Fibroblast of skin of right biceps (primary cell): Measurements from ENCODE around the gene SLA2.

Experiments
- DNase-seq: peaks from one replicate; pipeline ENCODE4 v3.0.0-alpha.2; 2013

SLA2 gene

DNA sequence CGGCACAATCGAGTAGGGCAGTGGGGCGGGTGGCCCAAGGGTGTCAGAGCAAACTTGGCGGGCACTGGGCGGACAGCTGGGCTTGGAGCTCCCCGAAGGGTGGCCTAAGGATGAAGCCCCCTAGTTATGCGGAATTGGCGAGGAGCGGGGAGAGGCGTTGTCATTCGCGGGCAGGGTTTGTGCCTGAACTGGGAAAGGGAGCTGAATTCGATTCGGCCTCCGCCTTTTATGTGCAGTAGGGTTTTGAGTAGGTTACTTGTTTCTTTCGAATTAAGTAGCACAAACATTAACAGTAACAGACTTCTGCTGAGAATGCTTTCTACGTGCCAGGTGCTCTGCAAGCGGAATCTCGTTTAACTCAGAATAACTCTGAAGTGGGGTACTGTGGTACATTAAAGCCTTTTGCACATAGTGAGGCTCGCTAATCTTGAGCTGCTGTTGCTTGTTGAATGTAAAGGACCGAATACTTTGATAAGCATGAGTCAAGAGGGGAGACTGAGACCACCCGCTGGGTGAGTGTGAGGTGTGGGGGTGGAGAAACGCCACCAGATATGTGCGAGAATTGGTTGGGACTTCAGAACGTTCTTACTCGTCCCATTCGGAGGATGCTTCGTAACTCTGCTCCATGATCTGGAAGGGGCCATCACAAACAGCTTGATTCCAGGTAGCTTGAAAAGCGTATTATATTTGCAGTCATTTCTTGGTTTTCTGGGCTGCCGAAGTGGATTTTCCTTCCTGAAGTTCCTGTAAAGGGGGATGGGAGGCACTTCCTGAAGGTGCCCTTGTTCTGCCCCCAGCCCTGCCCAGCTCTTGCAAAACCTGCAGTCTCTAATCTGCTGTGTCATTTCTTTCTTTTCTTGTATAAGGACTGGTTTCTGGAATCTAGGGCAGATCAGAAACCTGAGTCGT lies 39.6 kb downstream of the SLA2 start:
- no peak for DNase-seq

DNA sequence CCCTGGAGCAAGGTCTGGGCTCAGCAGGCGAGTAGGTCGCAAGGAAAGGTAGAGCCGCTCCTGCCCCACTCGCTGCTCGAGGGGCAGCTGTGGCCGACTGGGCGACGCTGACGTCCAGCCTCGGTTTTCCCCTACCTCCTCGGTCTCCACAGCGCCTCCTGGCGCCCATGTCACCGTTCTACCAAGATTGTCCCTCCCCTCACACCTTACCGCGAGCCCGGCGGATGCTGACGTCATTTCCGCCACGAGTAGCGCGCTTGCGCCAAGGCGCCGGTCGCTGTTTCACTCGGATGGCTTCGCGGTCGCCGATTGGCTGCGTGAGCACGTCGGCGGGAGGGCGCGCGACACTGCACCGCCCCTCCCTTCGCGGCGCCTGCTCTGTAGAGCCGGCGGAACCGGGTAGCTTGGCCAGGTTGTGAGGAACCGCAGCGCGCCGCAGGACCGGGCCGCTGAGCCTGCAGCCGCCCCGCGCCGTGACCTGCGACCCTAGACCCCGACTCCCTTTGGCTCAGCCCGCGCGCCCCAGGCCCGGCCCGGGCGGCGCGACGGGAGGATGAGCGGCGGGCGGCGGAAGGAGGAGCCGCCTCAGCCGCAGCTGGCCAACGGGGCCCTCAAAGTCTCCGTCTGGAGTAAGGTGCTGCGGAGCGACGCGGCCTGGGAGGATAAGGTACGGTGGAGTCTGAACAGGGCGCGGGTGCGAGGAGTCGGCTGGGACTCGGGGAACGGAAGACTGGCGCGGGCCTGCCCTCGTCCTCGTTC lies 40.4 kb downstream of the SLA2 start, which contains the start of gene RAB5IF:
RAB5IF (plus strand) TSS at position 381 of the 759 bp plus-strand sequence; CDS start at position 554, 173 bp downstream.
- DNase-seq: peak; percentile 98

DNA sequence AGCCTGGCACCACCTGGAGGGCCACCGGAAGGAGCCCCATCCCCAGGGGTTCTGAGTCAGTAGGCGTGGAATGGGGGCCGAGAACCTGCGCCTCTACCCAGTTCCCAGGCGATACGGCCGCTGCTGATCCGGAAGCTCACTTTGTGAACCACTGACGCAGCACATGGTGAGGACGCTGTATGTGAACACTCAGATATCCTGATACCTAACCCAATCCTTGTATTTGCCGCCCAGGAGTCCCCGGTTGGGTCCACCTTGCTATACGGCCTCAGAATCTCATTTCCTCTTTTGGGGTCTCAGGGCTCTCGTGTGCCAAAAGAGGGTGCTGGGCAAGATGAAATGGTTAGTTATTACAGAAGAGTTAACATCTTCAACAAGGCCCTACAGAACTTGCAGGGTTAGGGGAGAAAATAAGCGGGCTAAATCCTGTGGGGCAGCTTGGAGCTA lies 41.0 kb downstream of the SLA2 start:
- DNase-seq: peak; percentile 6

DNA sequence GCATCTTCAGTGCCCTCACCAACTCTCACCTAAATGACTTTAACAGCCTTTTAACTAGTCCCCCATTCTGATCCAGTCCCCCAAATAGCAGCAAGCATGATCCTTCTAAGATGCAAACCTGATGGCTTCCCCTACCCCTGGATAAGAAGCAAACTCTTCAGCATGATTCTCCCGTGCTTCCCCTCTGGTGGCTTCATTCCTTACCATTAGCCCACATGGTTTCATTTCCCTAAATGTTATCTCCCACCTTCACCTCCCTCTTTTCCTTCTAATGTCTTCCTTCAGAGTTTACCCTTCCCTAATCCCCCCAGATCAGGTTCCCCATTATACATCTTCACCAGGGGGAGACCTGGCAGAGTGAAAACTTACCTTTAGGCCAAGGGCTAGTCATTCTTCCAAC lies 44.5 kb downstream of the SLA2 start:
- no peak for DNase-seq

DNA sequence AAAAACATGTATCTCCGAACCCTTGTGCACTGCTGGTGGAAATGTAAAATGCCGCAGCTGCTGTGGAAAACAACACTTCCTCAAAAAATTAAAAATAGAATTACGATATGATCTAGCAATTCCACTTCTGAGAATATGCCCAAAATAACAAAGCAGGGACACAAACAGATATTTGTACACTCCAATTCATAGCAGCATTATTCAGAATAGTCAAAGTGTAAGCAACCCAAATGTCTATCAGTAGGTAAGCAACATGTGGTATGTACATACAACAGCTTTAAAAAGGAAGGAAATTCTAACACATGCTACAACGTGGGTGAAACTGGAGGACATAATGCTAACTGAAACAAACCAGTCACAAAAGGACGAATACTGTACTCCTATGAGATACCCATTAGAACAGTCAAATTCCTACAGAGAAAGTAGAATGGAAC lies 46.1 kb downstream of the SLA2 start:
- DNase-seq: no peak

DNA sequence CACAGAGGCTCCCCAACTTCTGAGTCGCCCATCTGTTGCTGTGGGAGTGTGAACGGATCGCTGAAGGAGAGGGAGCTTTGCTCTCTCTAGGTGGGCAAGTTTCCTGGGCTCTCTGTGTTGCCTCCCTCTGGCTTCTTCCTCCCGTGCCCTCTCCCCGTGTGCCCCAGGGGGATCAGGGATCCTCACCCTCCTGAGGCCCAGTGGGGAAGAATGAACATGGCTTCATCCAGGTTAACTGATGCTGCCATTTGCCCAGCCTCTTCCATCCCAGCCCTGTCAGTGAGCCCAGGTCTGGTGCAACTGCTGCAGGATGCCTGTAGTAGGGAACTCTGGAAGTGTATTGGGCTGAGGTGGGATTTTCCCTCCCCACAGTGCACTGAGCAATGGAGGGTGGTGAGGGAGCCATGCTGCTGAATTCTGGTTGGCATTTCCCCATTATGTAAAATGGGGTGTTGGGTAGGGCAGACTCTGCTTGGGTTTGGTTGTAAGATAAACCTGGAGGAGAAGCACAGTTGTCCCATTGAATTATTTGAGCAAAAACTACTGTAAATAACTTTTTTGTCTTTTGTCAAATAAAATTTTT lies 52.6 kb downstream of the SLA2 start:
- no peak for DNase-seq

DNA sequence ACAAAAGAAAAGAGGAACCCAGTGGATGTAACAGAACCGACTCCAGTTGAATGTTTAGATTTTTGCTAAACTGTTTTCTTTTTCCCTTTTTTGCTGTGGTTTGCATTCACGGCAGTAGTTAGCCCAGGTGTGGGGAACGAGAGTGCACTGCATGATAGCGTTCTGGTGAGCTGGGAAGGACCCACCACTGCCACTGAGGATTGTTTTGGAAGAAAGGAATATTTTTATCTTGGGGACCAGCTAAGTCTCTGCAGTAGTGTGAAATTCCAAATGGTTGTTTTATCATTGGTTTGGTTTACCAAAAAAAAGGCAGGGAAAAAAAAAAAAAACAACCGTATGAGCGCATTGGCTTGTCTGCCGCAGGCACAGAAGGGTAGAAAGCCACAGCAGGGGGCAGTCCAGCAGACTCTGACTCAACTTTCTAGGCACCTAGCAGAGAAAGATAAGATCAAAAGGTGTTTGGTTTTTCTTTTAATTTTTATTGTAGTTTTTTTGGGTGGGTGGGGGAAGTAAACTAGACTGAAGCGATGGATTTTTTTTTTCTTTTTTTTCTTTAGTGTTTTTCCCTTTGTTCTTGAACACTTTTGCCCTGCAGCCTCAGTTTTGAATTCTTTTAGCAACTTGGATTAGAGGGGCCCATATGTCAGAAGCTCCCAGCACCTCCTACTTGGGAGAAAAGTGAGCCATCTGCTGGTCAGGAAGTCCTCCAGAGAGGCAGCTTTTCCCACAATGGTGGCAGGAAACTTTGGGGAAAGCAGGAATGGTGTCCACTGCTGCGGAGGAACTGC lies 53.9 kb downstream of the SLA2 start:
- peak; percentile 50 for DNase-seq

DNA sequence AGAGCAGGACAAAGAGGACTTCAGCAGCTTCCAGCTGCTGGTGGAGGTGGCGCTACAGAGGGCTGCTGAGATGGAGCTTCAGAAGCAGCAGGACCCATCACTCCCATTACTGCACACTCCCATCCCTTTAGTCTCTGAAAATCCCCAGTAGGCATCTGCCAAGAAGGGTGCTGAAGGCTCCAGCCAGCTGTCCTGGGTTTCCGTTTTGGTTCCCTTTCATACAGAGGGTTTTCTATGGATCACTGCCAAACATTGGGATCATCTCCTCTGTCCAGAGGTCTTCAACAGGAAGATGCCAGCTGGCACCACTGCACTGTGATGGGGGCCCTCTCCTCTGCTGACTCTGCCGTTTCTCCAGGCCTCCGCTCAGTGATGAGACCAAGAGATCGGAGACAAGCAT lies 54.7 kb downstream of the SLA2 start:
- no peak for DNase-seq

DNA sequence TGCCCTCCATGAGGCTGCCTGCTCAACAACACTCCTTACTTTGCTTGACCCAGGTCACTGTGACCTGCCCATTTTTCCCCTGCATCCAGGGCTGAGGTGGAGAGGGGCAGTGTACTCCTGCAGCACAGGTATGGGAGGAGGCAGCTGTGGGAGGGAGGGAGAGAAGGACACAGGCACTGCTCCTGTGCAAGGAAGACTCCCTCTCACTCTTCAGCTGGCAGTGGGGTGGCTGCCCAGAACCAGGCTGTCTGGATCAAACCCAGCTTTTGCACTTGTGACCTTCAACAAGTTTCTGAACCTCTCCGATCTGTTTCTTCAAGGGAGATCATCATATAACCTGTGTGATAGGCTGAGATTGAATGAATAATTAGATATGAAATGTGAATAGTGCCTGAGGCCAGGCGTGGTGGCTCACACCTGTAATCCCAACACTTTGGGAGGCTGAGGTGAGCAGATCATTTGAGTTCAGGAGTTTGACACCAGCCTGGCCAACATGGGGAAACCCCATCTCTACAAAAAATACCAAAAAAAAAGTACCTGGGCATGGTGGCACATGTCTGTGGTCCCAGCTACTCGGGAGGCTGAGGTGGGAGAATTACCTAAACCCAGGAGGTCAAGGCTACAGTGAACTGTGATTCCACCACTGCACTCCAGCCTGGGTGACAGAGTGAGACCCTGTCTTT lies 58.5 kb downstream of the SLA2 start:
- no peak for DNase-seq

DNA sequence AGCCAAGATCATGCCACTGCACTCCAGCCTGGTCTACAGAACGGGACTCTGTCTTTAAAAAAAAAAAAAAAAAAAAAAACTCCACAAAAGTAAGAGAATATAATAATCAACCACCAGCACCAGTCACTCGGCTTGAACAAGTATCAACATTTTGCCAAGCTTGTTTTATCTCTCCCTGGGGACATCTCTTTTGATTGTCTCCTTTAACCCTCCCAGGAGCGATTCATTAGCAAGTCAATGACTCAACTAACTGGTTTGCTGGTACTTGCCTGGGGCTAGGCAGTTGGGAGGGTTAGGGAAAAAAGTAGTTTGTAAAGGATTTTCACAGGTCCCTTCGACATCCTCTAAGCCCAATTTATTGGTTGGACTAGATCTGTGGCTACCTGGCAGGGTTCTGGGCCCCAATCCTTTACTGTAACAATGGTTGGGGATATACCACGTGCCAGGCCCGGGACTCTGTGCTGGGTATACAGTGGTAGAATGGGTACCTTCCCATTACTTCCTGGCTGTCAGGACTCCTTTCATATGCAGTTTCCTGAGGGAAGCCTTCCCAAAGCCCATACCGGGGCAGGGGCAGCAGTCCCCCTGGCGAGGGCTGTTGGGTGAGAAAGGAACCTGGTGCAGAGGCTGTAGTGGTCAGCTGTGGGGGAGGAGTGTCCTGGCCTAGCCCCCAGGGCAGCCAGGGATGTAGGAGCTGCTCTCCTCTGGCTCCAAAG lies 60.4 kb downstream of the SLA2 start:
- peak; percentile 75 for DNase-seq

DNA sequence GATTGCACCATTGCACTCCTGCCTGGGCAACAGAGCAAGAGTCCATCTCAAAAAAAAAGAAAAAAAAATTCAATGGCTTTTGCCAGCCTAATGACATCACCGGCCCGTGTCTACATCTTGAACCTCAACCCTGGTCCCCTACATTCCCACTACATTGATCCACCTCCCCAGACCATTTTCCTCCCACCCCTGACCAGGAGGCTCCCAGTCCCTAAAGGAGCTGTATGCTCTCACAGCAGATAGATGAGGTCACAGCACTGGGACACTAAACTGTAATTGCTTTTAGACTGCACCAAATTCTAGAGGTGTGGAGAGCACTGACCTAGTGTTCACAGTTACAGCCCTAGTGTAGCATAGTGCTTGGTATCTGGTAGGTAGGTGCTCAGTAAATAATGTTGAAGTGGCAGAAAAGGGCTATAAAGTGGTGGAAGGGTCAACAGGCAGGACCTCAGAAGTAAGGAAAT lies 61.9 kb downstream of the SLA2 start:
- no peak for DNase-seq

DNA sequence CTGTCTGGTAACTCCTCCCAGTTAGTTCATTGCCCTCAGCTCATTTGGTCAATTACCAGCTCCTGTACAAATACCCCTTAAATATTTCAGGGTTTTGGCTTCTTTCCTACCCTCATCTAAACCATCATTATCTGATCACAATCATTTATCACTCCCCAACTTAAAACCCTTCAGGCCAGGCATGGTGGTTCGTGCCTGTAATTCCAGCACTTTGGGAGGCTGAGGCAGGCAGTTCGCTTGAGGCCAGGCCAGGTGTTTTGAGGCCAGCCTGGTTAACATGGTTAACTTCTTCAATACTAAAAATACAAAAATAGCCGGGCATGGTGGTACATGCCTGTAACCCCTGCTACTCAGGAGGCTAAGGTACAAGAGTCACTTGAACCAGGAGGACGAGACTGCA lies 63.2 kb downstream of the SLA2 start:
- no peak for DNase-seq

DNA sequence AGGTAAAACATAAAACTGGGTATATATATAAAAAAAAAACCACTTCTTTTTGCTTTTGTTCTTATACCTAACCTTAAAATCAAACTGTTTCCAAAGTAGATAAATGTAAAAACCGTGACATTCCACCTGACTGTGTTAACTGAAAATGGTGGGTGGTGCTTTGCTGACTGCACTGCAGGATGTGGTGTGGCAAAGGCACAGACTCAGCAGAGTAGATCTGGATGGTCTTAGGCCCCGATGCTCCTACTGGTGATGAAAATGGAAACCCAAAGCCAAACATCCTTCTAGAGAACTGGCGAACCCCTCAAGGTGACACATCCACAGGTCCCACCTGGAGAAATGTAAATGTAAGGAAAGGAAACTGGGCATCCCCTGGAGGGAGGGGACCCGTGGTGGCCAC lies 63.7 kb downstream of the SLA2 start:
- DNase-seq: no peak

DNA sequence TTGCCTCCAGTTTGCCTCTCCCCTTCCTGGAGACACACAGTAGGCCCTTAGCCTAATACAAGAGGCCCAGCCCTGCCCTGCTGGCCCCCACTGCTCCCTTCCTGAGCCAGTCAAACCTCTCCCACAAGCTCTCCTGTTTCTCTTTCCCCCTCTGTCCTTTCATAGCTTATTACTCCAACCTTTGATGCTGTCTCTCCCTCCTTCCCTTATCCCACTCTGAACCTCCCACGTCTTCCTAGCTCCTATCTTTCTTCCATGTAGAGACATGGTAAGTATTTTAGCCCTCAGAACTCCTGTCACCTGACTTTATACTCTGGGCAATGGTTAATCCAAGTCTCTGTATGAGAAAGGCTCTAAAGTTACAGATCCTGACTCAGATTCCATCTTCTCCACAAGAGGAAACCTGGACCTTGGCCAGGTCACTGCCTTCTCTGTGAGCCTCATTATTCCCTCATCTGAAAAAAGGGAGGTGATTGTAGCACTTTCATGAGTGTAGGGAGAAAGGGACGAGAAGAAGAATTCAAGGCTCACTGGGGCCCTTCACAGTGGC lies 65.9 kb downstream of the SLA2 start:
- DNase-seq: peak; percentile 16

DNA sequence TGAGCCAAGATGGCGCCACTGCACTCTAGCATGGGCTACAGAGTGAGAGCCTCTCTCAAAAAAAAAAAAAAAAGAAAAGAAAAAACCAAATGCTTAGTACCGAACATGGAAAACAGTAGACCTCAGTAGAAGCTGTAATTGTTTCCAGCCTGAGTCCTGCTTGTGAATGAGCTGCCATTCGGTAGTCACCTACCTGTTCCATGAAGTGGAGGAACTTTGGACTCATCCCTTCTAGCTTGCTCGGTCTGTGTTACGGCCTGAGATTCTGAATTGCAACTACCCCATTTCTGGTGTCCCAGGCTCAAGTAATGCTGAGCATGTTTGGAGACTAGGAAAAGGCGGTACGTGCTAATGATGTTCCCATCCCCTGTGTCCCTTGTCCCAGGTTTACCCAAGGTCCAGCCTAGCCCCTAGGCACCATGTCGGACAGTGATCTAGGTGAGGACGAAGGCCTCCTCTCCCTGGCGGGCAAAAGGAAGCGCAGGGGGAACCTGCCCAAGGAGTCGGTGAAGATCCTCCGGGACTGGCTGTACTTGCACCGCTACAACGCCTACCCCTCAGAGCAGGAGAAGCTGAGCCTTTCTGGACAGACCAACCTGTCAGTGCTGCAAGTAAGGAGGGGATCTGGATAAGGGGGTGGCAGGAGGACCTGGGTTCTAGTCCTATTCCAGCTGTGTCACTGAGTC lies 67.5 kb downstream of the SLA2 start:
- no peak for DNase-seq

DNA sequence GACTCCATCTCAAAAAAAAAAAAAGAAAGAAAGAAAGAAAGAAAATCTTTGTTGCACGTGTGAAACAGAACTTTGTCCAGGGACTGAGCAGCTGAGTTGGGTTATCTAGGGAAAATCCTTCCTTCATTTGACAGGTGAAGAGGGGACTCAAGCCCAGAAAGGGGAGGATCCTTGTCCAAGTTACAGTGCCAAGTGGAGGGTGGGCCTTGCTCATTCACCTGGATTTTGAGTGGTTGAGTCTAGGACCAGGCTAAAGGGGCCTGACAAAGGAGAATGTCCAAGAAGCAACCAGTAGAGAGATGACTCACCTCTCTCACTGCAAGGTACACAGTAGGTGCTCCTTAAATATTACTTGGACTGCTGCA lies 69.9 kb downstream of the SLA2 start:
- DNase-seq: no peak

DNA sequence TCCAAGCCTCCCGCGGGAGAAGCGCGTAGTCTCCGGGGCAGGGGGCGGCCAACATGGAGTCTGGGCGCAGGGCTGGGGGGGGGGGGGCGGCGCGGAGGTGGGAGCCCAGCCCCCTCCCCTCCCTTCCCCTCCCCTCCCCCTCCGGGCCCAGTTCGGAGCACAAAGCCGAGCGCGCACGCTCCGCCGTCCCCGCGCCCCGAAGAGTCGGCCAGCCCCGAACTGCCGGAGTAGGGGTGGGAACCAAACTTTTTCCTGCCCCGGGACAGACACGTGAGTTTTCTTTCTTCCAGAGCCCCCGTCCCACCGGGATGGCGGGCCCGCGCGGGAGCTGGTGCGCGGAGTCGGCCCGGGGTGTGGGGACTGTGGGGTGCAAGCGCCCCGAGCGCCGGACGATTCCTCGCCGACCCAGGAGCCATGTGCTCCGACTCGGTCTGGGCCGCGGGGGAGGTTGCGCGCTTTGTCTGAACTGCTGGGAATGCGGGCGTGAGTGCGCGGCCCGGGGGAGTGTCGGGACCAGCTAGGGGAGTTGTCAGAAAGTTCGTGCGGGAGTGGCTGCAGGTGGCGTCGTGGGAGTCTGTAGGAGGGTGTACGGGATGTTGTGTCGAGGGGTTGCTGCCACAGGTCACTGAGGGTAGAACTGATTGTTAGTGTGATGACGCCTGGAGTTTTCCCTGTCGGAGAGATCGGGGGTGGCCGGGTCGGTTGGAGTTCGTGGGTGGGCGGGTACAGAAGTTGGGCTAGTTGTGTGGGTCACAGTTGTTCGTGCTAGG lies 71.4 kb downstream of the SLA2 start:
- peak; percentile 43 for DNase-seq

DNA sequence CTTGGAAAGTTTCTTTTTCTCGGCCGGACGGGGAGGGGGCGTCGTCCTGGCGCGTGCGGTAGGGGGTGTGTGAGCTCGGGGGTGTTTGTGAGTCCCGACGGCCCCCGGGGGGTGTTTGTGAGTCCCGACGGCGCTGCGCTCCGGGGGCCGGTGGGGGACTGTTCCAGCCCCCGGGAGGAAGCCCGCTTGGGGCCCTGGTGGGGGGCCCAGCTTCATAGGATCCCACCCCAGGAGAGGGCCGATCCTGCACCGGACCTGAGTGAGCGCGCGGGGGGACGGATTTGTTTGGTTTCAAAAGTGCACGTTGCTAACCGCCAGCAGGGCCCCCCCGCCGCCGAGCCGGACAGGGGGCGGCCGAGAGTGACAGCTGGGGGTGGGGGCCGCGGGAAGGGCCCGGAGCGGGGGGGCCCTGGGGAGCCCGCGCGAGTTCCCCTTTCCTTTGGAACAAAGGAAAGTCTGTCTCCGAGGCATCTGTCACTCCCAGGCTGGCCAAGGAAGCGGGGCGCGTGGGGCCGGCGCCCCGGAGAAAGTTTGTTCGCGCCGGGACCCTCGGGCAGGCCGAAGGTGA lies 72.1 kb downstream of the SLA2 start:
- DNase-seq: peak; percentile 30

DNA sequence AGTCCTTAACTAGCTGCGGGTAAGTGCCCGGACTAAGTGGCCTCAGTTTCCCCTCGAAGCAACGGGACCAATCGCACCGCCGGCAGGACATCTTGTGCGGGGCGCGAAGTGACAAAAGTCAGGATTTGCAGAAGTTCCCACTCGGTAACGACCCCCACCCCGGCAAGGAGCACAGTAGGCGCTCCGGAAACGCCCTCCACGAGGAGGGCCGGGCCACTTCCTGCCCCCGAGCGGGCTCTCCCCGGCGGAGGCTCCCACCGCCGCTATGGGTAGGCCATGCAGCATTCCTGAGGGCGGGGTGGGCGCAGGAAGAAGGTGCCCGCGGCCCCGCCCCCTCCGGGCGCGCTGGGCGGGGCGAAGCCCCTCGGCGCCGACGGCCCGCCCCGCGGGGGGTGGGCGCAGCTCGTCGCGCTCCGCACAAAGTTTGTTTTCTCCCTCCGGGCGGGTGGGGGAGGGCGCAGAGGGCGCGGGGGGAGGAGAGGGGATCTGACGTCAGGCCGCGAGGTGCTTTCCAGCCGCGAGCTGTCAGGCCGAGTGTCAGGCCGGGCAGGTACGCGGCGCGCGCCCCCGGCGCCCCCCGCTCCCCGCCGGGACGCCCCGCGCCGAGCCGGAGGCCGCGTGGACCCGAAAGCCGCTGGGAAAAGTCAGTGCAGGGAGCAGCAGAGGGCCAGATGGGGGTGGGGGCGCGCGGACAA lies 72.7 kb downstream of the SLA2 start, which contains the start of gene TGIF2:
TGIF2 (plus strand) TSS at position 495 of the 695 bp plus-strand sequence. CDS start 5,178 bp downstream, outside the sequence.
- peak; percentile 94 for DNase-seq
